CD8-positive, alpha-beta memory T cell (primary cell): ENCODE measurements around the gene TANC1. TPM values are rescaled to one million over a fixed set of nuclear protein-coding genes. Genes with fewer than 3 reads are reported as not detected.

ENCODE experiments used
- CTCF ChIA-PET: fragments of 350-600 bp; sonication (Branson Sonifier 250); formaldehyde crosslinking; loops from one replicate; lab custom pipeline; 2021; ENCODE audit warnings: antibody characterized with exemption; lab: Charles Lee
- POLR2A ChIA-PET: fragments of 350-600 bp; sonication (Branson Sonifier 250); formaldehyde crosslinking; loops from one replicate; lab custom pipeline; 2021; ENCODE audit warnings: antibody characterized with exemption; lab: Charles Lee
- DNase-seq, 5 donors: peaks; one replicate each; pipeline versions ENCODE4 v3.0.0 to v3.0.0-alpha.2; 2020 to 2022; ENCODE audit warnings: mixed read lengths in 1 of 5
- H3K27ac ChIP-seq: one replicate; pipeline ENCODE4 v1.7.0; 2013; ENCODE audit warnings: low read depth, mild to moderate bottlenecking, low read length, moderate library complexity
- H3K27me3 ChIP-seq: 2 replicates; pipeline ENCODE4 v1.7.0; 2013; ENCODE audit warnings: low read length, mild to moderate bottlenecking; ENCODE audit not compliant: insufficient read depth, poor library complexity, severe bottlenecking
- H3K36me3 ChIP-seq: 2 replicates; pipeline ENCODE4 v1.7.0; 2013; ENCODE audit warnings: mild to moderate bottlenecking, low read length, moderate library complexity; ENCODE audit not compliant: insufficient read depth
- H3K4me1 ChIP-seq: 2 replicates; pipeline ENCODE4 v1.7.0; 2013; ENCODE audit warnings: mild to moderate bottlenecking, low read length, moderate library complexity; ENCODE audit not compliant: insufficient read depth
- H3K4me3 ChIP-seq: 2 replicates; pipeline ENCODE4 v1.7.0; 2013; ENCODE audit warnings: mild to moderate bottlenecking, low read length
- H3K9me3 ChIP-seq: 2 replicates; pipeline ENCODE4 v1.7.0; 2013; ENCODE audit warnings: mild to moderate bottlenecking, low read length
- H3K27ac Mint-ChIP-seq, 8 donors: one replicate each; pipeline ENCODE4 v1.8.0; 2020 to 2021; ENCODE audit warnings: mixed read lengths in 8 of 8, mild to moderate bottlenecking in 6 of 8, inconsistent platforms in 3 of 8, moderate library complexity in 3 of 8
- H3K27me3 Mint-ChIP-seq, 2 donors: one replicate each; pipeline ENCODE4 v1.8.0; 2020 to 2021; ENCODE audit warnings: mixed read lengths in 2 of 2, mild to moderate bottlenecking in 1 of 2, moderate library complexity in 1 of 2
- H3K36me3 Mint-ChIP-seq, 3 donors: one replicate each; pipeline ENCODE4 v1.8.0; 2020 to 2021; ENCODE audit warnings: mixed read lengths in 3 of 3, inconsistent platforms in 1 of 3, mild to moderate bottlenecking in 1 of 3
- H3K4me1 Mint-ChIP-seq, 3 donors: one replicate each; pipeline ENCODE4 v1.8.0; 2020 to 2021; ENCODE audit warnings: mixed read lengths in 3 of 3, inconsistent platforms in 1 of 3, mild to moderate bottlenecking in 1 of 3
- H3K4me3 Mint-ChIP-seq, 7 donors: one replicate each; pipeline ENCODE4 v1.8.0; 2020 to 2021; ENCODE audit warnings: mixed read lengths in 7 of 7, mild to moderate bottlenecking in 6 of 7, moderate library complexity in 4 of 7, inconsistent platforms in 2 of 7
- H3K9me3 Mint-ChIP-seq, 5 donors: one replicate each; pipeline ENCODE4 v1.8.0; 2020 to 2022; ENCODE audit warnings: mixed read lengths in 5 of 5, mild to moderate bottlenecking in 3 of 5, moderate library complexity in 2 of 5, inconsistent platforms in 1 of 5
- polyA plus RNA-seq: library from polyadenylated mRNA; unstranded; fragments of 300-500 nt; fragmentation: Illumina TruSeq; gene quantifications from one replicate; pipeline ENCODE4 v1.2.3, GENCODE V29; 2021
- total RNA-seq, 2 experiments: library from RNA; stranded (reverse); gene quantifications; one replicate each; pipeline ENCODE4 v1.2.3, GENCODE V29; 2021

TANC1 gene
- total and polyA plus RNA-seq, 3 experiments from 2014 or later, result 0.11 to 0.64 (median 0.13) TPM

GRCh38 chr2:159228081-159228581 lies 259.7 kb downstream of the TANC1 start:
- CTCF ChIA-PET, result no interaction called here
- Mint-ChIP-seq H3K36me3 (peaks cover 0 to 3% (median 0%) of the 10 kb centered on the region in 3 donors), H3K27me3 (peaks cover 2 to 3% of the 10 kb centered on the region in 2 donors), H3K9me3 (no peaks in the 10 kb centered on the region), H3K27ac (peak overlapping the region in 7 of 8 donors; percentile 16 to 90 (median 61)), H3K4me1 (peaks cover 49 to 53% (median 51%) of the 10 kb centered on the region in 3 donors), H3K4me3 (peak overlapping the region in 1 of 7 donors; percentile 32)
- Histone ChIP-seq H3K4me3 (no peak overlapping the region), H3K9me3 (no peaks in the 10 kb centered on the region), H3K4me1 (peaks cover 31% of the 10 kb centered on the region), H3K27me3 (no peaks in the 10 kb centered on the region), H3K27ac (no peak overlapping the region), H3K36me3 (no peaks in the 10 kb centered on the region)
- DNase-seq, result no peak
- POLR2A ChIA-PET, result no interaction called here

GRCh38 chr2:159229476-159230144 lies 261.2 kb downstream of the TANC1 start:
- H3K36me3 Mint-ChIP-seq, result peaks cover 0 to 4% (median 3%) of the 10 kb centered on the region in 3 donors
- peaks cover 0 to 2% of the 10 kb centered on the region in 2 donors for H3K27me3 Mint-ChIP-seq
- no peak overlapping the region for H3K4me3 Mint-ChIP-seq
- CTCF ChIA-PET, result no interaction called here
- Histone ChIP-seq H3K4me1 (peaks cover 31% of the 10 kb centered on the region), H3K27ac (no peak overlapping the region), H3K4me3 (no peak overlapping the region), H3K27me3 (no peaks in the 10 kb centered on the region), H3K9me3 (no peaks in the 10 kb centered on the region), H3K36me3 (no peaks in the 10 kb centered on the region)
- peak overlapping the region in 2 of 8 donors; percentile 7 to 59 for H3K27ac Mint-ChIP-seq
- no peak for DNase-seq
- no peaks in the 10 kb centered on the region for H3K9me3 Mint-ChIP-seq
- POLR2A ChIA-PET, result no interaction called here
- peaks cover 38 to 41% (median 38%) of the 10 kb centered on the region in 3 donors for H3K4me1 Mint-ChIP-seq

GRCh38 chr2:159230145-159230877 lies 261.9 kb downstream of the TANC1 start:
- POLR2A ChIA-PET, result no interaction called here
- Mint-ChIP-seq H3K27me3 (no peaks in the 10 kb centered on the region), H3K9me3 (no peaks in the 10 kb centered on the region), H3K4me3 (no peak overlapping the region), H3K27ac (peak overlapping the region in 1 of 8 donors; percentile 29), H3K4me1 (peaks cover 32 to 35% (median 34%) of the 10 kb centered on the region in 3 donors), H3K36me3 (peaks cover 0 to 9% (median 6%) of the 10 kb centered on the region in 3 donors)
- Histone ChIP-seq H3K9me3 (no peaks in the 10 kb centered on the region), H3K36me3 (no peaks in the 10 kb centered on the region), H3K4me1 (peaks cover 27% of the 10 kb centered on the region), H3K27ac (no peak overlapping the region), H3K27me3 (no peaks in the 10 kb centered on the region), H3K4me3 (no peak overlapping the region)
- CTCF ChIA-PET, result no interaction called here
- no peak for DNase-seq

GRCh38 chr2:159232456-159233170 lies 264.2 kb downstream of the TANC1 start:
- H3K4me1 Mint-ChIP-seq, result peaks cover 12 to 14% (median 12%) of the 10 kb centered on the region in 3 donors

GRCh38 chr2:159234868-159235267 lies 266.4 kb downstream of the TANC1 start:
- Mint-ChIP-seq H3K4me1 (no peaks in the 10 kb centered on the region), H3K9me3 (no peaks in the 10 kb centered on the region), H3K27me3 (no peaks in the 10 kb centered on the region), H3K27ac (peak overlapping the region in 1 of 8 donors; percentile 60), H3K36me3 (peaks cover 0 to 40% (median 9%) of the 10 kb centered on the region in 3 donors), H3K4me3 (no peak overlapping the region)
- Histone ChIP-seq H3K36me3 (no peaks in the 10 kb centered on the region), H3K4me3 (no peak overlapping the region), H3K27ac (no peak overlapping the region), H3K27me3 (no peaks in the 10 kb centered on the region), H3K9me3 (no peaks in the 10 kb centered on the region), H3K4me1 (no peaks in the 10 kb centered on the region)
- ChIA-PET POLR2A (no interaction called here), CTCF (interaction anchor here (0.9 kb wide), 2 partner anchors 116 to 371 kb away, joined by 3 to 5 read pairs; no protein-coding TSS in a partner anchor)
- DNase-seq, result no peak

More at GRCh38 chr2:159232456-159233170, 264.2 kb downstream of the TANC1 start:
- no peak for DNase-seq
- POLR2A ChIA-PET, result no interaction called here
- no peak overlapping the region for H3K4me3 Mint-ChIP-seq
- peaks cover 0 to 20% (median 6%) of the 10 kb centered on the region in 3 donors for H3K36me3 Mint-ChIP-seq
- Histone ChIP-seq H3K4me1 (peaks cover 7% of the 10 kb centered on the region), H3K4me3 (no peak overlapping the region), H3K36me3 (no peaks in the 10 kb centered on the region), H3K27me3 (no peaks in the 10 kb centered on the region), H3K27ac (no peak overlapping the region), H3K9me3 (no peaks in the 10 kb centered on the region)
- no peaks in the 10 kb centered on the region for H3K9me3 Mint-ChIP-seq
- peak overlapping the region in 1 of 8 donors; percentile 35 for H3K27ac Mint-ChIP-seq
- CTCF ChIA-PET, result interaction anchor here (0.8 kb wide), 1 partner anchor 9 kb away, joined by 3 read pairs; no protein-coding TSS in a partner anchor
- no peaks in the 10 kb centered on the region for H3K27me3 Mint-ChIP-seq

- Mint-ChIP-seq H3K27me3 (no peaks in the 10 kb centered on the region), H3K9me3 (peaks cover 3 to 11% (median 5%) of the 10 kb centered on the region in 5 donors), H3K27ac (no peak overlapping the region), H3K36me3 (peaks cover 30 to 67% (median 44%) of the 10 kb centered on the region in 3 donors), H3K4me1 (no peaks in the 10 kb centered on the region), H3K4me3 (no peak overlapping the region)
- no peak overlapping the region for H3K27ac ChIP-seq
- no peaks in the 10 kb centered on the region for H3K4me1 ChIP-seq
- CTCF ChIA-PET, result no interaction called here
- no peaks in the 10 kb centered on the region for H3K36me3 ChIP-seq
- no peak overlapping the region for H3K4me3 ChIP-seq
- no peaks in the 10 kb centered on the region for H3K9me3 ChIP-seq
- POLR2A ChIA-PET, result no interaction called here
- DNase-seq, result no peak
- no peaks in the 10 kb centered on the region for H3K27me3 ChIP-seq
Observed at GRCh38 chr2:159243529-159243928, 275.1 kb downstream of the TANC1 start.

- Mint-ChIP-seq H3K36me3 (peaks cover 21 to 50% (median 39%) of the 10 kb centered on the region in 3 donors), H3K27ac (no peak overlapping the region), H3K9me3 (peaks cover 3 to 11% (median 5%) of the 10 kb centered on the region in 5 donors), H3K27me3 (no peaks in the 10 kb centered on the region), H3K4me1 (no peaks in the 10 kb centered on the region), H3K4me3 (no peak overlapping the region)
- Histone ChIP-seq H3K4me3 (no peak overlapping the region), H3K9me3 (no peaks in the 10 kb centered on the region), H3K27ac (no peak overlapping the region), H3K4me1 (no peaks in the 10 kb centered on the region), H3K27me3 (no peaks in the 10 kb centered on the region), H3K36me3 (no peaks in the 10 kb centered on the region)
- CTCF ChIA-PET, result no interaction called here
- POLR2A ChIA-PET, result no interaction called here
- DNase-seq, result no peak
Observed at GRCh38 chr2:159246325-159246988, 278.0 kb downstream of the TANC1 start.
